Spleen (tissue), 11 donors: Measurements from ENCODE around the gene FBXO31. TPM values are rescaled to one million over a fixed set of nuclear protein-coding genes. Genes with fewer than 3 reads are reported as not detected.

Experiments
- DNase-seq: peaks from one replicate; pipeline ENCODE4 v3.0.0-alpha.2; 2020
- H3K27ac ChIP-seq, 8 donors: fragments of 200-600 bp; sonication (generic) in 7 of 8; 1 replicate in 4 of 8; 2 replicates in 4 of 8; pipeline versions ENCODE4 v1.5.0 to v1.8.0; 2016 to 2021; ENCODE audit warnings: inconsistent platforms in 4 of 8, mild to moderate bottlenecking in 4 of 8, moderate library complexity in 1 of 8
- H3K27me3 ChIP-seq, 7 donors: fragments of 200-600 bp; sonication (generic) in 6 of 7; replicated peaks in 1 of 7; 1 replicate in 4 of 7; 2 replicates in 3 of 7; pipeline versions ENCODE4 v1.5.0 to v1.8.0; 2016 to 2021; ENCODE audit warnings: inconsistent platforms in 3 of 7, mild to moderate bottlenecking in 1 of 7
- H3K36me3 ChIP-seq, 6 donors: fragments of 200-600 bp; sonication (generic) in 5 of 6; 1 replicate in 4 of 6; 2 replicates in 2 of 6; pipeline versions ENCODE4 v1.5.0 to v1.8.0; 2016 to 2021; ENCODE audit warnings: inconsistent platforms in 2 of 6
- H3K4me1 ChIP-seq, 6 donors: fragments of 200-600 bp; sonication (generic) in 5 of 6; 1 replicate in 3 of 6; 2 replicates in 3 of 6; pipeline versions ENCODE4 v1.5.0 to v1.8.0; 2016 to 2021; ENCODE audit warnings: inconsistent platforms in 3 of 6
- H3K4me3 ChIP-seq, 8 donors: fragments of 200-600 bp; sonication (generic) in 7 of 8; 1 replicate in 4 of 8; 2 replicates in 4 of 8; pipeline versions ENCODE4 v1.5.0 to v1.8.0; 2016 to 2021; ENCODE audit warnings: inconsistent platforms in 4 of 8, mild to moderate bottlenecking in 4 of 8, moderate library complexity in 2 of 8
- H3K9me3 ChIP-seq, 8 donors: fragments of 200-600 bp; sonication (generic) in 7 of 8; 1 replicate in 4 of 8; 2 replicates in 4 of 8; pipeline versions ENCODE4 v1.5.0 to v1.8.0; 2016 to 2021; ENCODE audit warnings: inconsistent platforms in 4 of 8
- CTCF ChIP-seq, 11 experiments: fragments of 200-600 bp in 7 of 11; fragments of 450-650 bp in 4 of 11; sonication (generic) in 4 of 11; IDR thresholded peaks in 8 of 11; conservative IDR thresholded peaks in 3 of 11; 1 replicate in 7 of 11; 2 replicates in 4 of 11; pipeline versions ENCODE4 v1.4.0 to v1.8.0; 2016 to 2021; ENCODE audit warnings: antibody characterized with exemption in 11 of 11, inconsistent platforms in 4 of 11, mild to moderate bottlenecking in 1 of 11
- POLR2A ChIP-seq, 3 donors: fragments of 450-650 bp; IDR thresholded peaks; one replicate each; pipeline ENCODE4 v1.5.1; 2017; ENCODE audit warnings: antibody characterized with exemption in 3 of 3, mild to moderate bottlenecking in 1 of 3
- POLR2AphosphoS5 ChIP-seq, 3 donors: sonication (generic); formaldehyde crosslinking; IDR thresholded peaks; one replicate each; pipeline ENCODE4 v1.5.1; 2017; ENCODE audit warnings: antibody characterized with exemption in 3 of 3
- WGBS, 5 donors: extraction: QIAGEN DNeasy Blood & Tissue Kit in 3 of 5; methylation state at CpG; one replicate each; pipeline versions ENCODE4 v1.1.5 to v1.1.7; 2013 to 2018; 5-methylcytosine and 5-hydroxymethylcytosine counted together
- intact Hi-C: fragments of 100-400 bp; cut with DNase I; formaldehyde crosslinking; loops from one replicate; pipeline ENCODE4 v1.15.0; 2023; ENCODE audit warnings: low total_unique reads
- polyA plus RNA-seq, 3 donors: library from polyadenylated mRNA; stranded (reverse); fragments of 200-250 nt; gene quantifications; one replicate each; pipeline ENCODE4 v1.2.1, GENCODE V29; 2013
- total RNA-seq, 7 donors: library from RNA; depleted of rRNA in 3 of 7; stranded (reverse); fragments of >200 nt in 3 of 7; fragmentation: NEBNext Ultra II Directional in 4 of 7; extraction: Animal tissue kit (Norgen Biotek cat#: 25700) in 4 of 7; gene quantifications; one replicate each; pipeline versions ENCODE4 v1.1.0 to v1.2.1, GENCODE V29; 2016 to 2021
- donor health status: healthy with polysubstance abuse.
- donor health status: DM: no; HTN: no; CAD: no; lungs with moderate emphysema.
- donor health status: DM: no; HTN: no; CAD: no.
- donor health status: Bipolar disorder and iron deficiency.
- donor health status: healthy.
- donor health status: DM: no; HTN: no; CAD: no.
- donor health status: DM: yes; HTN: yes; CAD: no.

FBXO31 gene
- total and polyA plus RNA-seq, 10 donors = 7.9 to 30.6 (median 26.7) TPM

DNA sequence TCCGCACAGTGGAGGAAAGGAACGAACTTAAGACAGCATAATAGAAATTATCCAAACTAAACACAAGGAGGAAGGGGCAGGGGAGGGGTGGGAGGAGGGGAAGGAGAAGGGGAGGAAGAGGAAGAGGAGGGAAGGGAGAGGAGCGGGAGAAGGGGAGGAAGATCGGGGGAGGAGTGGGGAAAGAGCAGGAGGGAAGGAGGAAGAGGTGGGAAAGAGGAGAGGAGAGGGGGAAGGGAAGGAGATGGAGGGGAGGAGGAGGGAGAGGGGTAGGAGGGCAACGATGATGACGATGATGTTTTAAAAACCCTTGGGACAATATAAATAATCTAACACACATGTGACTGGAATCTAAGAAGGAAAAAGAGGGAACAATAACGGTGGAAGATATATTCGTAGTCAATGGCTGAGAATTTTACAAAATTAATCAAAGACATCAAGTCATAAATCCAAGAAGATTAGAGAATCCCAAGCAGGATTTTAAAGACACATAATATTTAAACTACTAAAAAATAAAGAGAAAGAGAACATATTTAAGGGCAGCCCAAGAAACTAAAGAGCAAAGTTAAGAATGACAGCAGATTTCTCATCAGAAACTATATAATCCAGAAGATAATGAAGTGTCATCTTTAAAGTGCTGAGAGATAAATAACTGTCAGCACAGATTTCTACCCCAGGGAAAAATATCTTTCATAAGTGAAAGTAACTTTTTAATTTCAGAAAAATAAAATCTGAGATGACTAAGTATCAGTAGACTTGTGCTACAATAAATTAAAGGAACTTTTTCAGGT, 96.5 kb downstream of the FBXO31 start:
- TF ChIP-seq POLR2A (IDR thresholded peaks at IDR 0.05) (no peak), POLR2AphosphoS5 (IDR thresholded peaks at IDR 0.05) (no peak), CTCF (IDR thresholded peaks at IDR 0.05 in 8 of 11, conservative IDR thresholded peaks at IDR 0.05 in 3 of 11) (no peak)
- DNase-seq = no peak
- no peak overlapping the region for H3K27ac ChIP-seq
- intact Hi-C loops = no loop called here
- peaks cover 0 to 17% (median 11%) of the 10 kb centered on the region in 8 donors for H3K9me3 ChIP-seq
- H3K4me3 ChIP-seq = no peak overlapping the region
- H3K36me3 ChIP-seq = no peaks in the 10 kb centered on the region
- 72 to 87% (median 79%) methylated on average over 8 of the region's 8 CpGs for WGBS, 5 donors
- H3K27me3 ChIP-seq = no peaks in the 10 kb centered on the region
- no peaks in the 10 kb centered on the region for H3K4me1 ChIP-seq

- H3K4me1 ChIP-seq = no peaks in the 10 kb centered on the region
- WGBS, 5 donors = 79 to 84% (median 82%) methylated on average over 2 of the region's 2 CpGs
- H3K27me3 ChIP-seq = peaks cover 0 to 3% (median 0%) of the 10 kb centered on the region in 7 donors
- TF ChIP-seq POLR2AphosphoS5 (IDR thresholded peaks at IDR 0.05) = no peak
- no peak for TF ChIP-seq CTCF (IDR thresholded peaks at IDR 0.05 in 8 of 11, conservative IDR thresholded peaks at IDR 0.05 in 3 of 11)
- peaks cover 0 to 14% (median 9%) of the 10 kb centered on the region in 8 donors for H3K9me3 ChIP-seq
- no peak overlapping the region for H3K27ac ChIP-seq
- peak; percentile 15 for DNase-seq
- no peak overlapping the region for H3K4me3 ChIP-seq
- intact Hi-C loops = no loop called here
- H3K36me3 ChIP-seq = no peaks in the 10 kb centered on the region
These were observed 99.4 kb downstream of the FBXO31 start for GRCh38 chr16:87284183-87284582.

DNA sequence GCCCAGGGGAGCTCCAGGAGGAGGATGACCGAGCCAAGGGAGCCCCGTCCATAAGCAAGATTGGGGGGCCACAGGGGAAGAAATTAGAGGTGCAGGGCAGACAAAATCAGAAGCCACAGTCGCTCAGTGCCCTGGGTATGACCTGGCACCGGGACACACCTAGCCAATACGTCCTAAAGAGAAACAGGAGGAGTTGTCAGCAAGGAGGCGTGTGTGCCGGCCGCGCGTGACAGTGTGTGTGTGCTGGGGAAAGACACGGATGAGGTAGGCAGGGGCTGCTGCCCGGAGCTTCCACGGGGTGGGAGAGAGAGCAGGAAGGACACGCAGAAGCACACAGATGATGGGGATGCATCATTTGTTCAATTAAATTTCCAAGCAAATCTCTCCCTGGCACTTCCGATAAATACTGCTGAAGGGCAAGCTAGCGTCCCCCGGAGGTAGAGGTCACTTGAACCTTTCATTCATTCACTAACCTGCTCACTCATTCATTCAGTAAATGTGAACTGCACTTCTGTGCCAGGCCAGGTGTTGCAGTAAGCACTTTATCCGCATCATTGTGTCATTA, 104.4 kb downstream of the FBXO31 start:
- peaks cover 0 to 40% (median 0%) of the 10 kb centered on the region in 7 donors for H3K27me3 ChIP-seq
- 73 to 81% (median 80%) methylated on average over 18 of the region's 18 CpGs for WGBS, 5 donors
- H3K27ac ChIP-seq = no peak overlapping the region
- no peak overlapping the region for H3K4me3 ChIP-seq
- H3K36me3 ChIP-seq = no peaks in the 10 kb centered on the region
- intact Hi-C loops = loop anchor here (5.0 kb wide), 1 partner anchor 717 kb away; no protein-coding TSS in a partner anchor
- no peak for TF ChIP-seq POLR2AphosphoS5 (IDR thresholded peaks at IDR 0.05)
- no peak for TF ChIP-seq CTCF (IDR thresholded peaks at IDR 0.05 in 8 of 11, conservative IDR thresholded peaks at IDR 0.05 in 3 of 11)
- TF ChIP-seq POLR2A (IDR thresholded peaks at IDR 0.05) = no peak
- H3K4me1 ChIP-seq = peaks cover 0 to 6% (median 0%) of the 10 kb centered on the region in 6 donors
- no peaks in the 10 kb centered on the region for H3K9me3 ChIP-seq
- DNase-seq = no peak
